ENCODE measurements around the gene IRF2BP2.

The IRF2BP2 gene

DNA sequence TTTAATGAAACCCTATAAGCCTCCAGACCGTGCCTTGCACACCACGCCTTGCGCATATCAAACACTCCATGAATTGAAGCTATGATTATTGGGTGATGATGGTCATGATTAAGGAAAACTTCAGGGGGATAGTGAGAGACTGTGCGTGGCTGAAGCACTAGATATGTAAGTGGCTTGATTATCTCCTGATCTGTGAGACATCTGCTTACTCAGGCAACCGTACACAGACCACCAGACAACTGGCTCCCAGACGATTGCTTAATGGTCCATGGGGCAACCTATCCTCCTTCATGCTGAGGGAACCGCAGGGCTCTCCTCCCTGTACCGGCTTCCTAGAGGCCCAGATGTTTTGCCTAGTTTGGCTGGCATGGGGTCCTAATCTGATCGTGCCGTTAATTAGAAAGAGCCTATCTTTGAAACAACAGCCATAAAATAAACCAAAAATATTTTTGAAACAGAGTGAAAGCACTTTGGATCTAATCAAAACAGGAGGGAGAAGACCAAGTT, 51.6 kb downstream of the IRF2BP2 start:
- no peak for DNase-seq (ENCODE audit: low read depth, low spot score)

DNA sequence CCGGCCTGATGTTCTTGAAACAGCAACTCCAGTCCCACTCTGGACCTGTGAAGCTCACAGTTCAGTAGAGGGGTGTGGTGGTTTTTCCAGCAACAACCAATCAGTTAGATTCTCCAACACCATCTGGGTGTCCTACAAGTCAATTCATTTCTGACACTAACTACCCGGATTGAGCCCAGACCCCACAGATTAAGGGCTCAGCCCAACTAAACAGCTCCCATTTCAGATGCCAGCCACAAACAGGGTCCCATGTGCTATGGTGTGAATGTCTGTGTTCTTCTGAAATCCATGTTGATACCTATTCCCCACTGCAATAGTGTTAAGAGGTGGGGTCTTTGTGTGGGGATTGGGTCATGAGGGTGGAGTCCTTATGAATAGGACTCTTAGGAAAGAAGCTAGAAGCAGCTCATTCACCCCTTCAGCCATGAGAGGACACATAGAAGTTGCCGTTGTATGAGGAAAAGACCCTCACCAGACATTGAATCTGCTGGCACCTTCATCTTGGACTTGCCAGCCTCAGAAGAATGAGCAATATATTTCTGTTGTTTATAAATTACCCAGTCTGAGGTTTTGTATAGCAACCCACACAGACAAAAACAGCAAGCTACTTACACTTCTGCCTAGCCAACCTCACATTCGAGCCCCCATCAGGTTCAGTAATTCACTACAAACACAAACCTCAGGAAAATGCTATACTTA, 53.6 kb downstream of the IRF2BP2 start:
- DNase-seq (ENCODE audit: low read depth, low spot score) = no peak

- no peak for DNase-seq (ENCODE audit: low read depth, low spot score)
Observed at GRCh38 chr1:234555390-234556024, 54.5 kb downstream of the IRF2BP2 start.

GRCh38 chr1:234554698-234555311, 55.2 kb downstream of the IRF2BP2 start:
- peak; percentile 51 for DNase-seq (ENCODE audit: low read depth, low spot score)
